ENCODE data around the gene FGB. TPM values are rescaled to one million over a fixed set of nuclear protein-coding genes. Genes with fewer than 3 reads are reported as not detected.

FGB gene
- polyA plus RNA-seq, 2 of the 4 experiments (the other 2 are of a cell fraction) = 13.8 to 169 TPM

DNA sequence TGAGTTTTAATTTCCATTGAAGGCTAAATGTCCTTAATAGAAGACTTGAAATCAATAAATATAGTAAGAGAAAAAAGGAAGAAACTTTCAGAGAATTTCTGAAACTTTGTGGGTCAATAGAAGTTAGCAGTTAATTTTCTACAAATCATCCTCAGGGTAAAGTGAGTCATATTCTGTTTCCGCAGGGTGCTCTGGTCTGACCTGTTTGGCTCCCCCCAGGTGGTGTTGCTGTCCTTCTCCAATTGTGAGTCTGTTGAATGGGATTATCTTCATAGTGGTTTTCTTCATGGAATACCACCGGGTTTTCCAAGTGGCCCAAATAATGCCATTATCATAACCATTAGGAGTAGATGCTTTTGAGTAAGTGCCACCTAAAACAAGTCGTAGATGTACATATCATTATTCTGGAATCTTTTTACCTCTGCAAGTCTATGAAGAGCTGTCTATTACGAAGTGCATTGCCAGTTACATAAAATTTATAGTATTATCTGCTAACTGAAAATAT is 41.9 kb downstream of the FGB start:
- TF ChIP-seq ZNF302 (CRISPR knock-in tag; IDR thresholded peaks at IDR 0.05) (no peak), TFCP2L1 (CRISPR knock-in tag; IDR thresholded peaks at IDR 0.05) (no peak), CHD2 (IDR thresholded peaks at IDR 0.05; ENCODE audit: low read length, partially characterized antibody) (no peak), RAD21 (conservative IDR thresholded peaks at IDR 0.05 in 1 of 2, IDR thresholded peaks at IDR 0.05 in 1 of 2) (no peak), SMC3 (IDR thresholded peaks at IDR 0.05) (no peak), MAFK (IDR thresholded peaks at IDR 0.05; ENCODE audit: partially characterized antibody) (no peak), CBX8 (IDR thresholded peaks at IDR 0.05) (no peak)
- TF ChIP-seq, protein P1, sequence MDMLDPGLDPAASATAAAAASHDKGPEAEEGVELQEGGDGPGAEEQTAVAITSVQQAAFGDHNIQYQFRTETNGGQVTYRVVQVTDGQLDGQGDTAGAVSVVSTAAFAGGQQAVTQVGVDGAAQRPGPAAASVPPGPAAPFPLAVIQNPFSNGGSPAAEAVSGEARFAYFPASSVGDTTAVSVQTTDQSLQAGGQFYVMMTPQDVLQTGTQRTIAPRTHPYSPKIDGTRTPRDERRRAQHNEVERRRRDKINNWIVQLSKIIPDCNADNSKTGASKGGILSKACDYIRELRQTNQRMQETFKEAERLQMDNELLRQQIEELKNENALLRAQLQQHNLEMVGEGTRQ (IDR thresholded peaks at IDR 0.05) = no peak
- Histone ChIP-seq H3K4me1 (no peaks in the 10 kb centered on the region), H3K4me3 (no peak overlapping the region), H3K4me2 (no peak overlapping the region), H3K27ac (no peak overlapping the region), H3K9me3 (no peaks in the 10 kb centered on the region)
- WGBS (ENCODE audit: missing lambda C conversion rate) = 83% methylated on average over 4 of the region's 4 CpGs
- no peak for ATAC-seq
- ChIA-PET POLR2A (no interaction called here), CTCF (interaction anchor here (0.7 kb wide), 1 partner anchor 17 kb away, joined by 3 read pairs; no protein-coding TSS in a partner anchor)
- FAIRE-seq = no peak
- no peak for DNase-seq (ENCODE audit: low read depth in 1 of 2, low spot score in 1 of 2)

DNA sequence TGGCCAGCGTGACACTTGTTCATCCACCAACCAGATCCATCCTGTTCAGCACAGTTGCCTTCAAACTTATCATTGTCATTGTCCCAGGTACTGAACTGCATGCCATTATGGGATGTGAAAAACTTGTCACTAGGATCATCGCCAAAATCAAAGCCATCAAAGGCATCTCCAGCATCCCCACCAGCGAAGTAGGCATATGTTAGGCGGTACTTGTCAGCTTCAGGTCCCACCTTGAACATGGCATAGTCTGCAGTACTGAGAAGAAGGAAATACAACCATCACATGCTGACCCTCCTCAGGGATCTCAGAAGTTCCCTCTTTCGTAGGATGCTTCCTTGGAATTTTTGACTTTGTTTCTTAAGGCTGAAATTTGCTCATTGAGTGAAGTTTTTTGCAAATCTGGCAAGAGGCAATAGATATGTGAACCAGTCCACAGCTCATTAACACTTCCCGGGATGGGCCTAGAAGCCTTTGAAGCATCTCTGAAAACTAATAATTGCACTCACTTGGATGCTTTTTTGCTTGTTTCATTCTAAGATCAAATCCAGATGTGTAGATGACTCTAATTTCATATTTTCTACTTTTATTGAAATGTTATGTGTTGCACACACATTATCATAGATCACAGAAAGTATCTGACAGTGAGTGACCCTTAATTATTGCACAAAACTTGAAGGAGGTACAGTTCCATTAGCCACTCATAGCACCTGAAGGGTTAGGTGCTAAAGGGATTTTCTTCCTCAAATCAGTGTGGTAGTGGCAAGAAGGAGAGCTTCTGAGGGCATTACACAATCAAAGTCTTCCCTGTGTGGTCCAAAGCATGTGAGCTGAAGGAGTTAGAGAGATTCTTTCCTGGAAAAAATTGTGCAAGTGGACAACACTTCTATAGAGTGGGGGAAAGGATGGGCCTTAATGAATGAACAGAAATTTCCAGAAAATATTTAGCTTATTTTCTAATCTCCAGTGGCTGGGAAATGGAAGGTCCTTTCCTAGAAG is 44.2 kb downstream of the FGB start:
- no peak overlapping the region for H3K27ac ChIP-seq
- POLR2A ChIA-PET = no interaction called here
- H3K9me3 ChIP-seq = no peaks in the 10 kb centered on the region
- peaks cover 4% of the 10 kb centered on the region for H3K4me1 ChIP-seq
- no peak for FAIRE-seq
- CTCF ChIA-PET = interaction anchor here (1.3 to 3.0 kb wide), 3 partner anchors 12 to 48 kb away, joined by 3 to 11 read pairs (median 4); no protein-coding TSS in a partner anchor
- TF ChIP-seq FOXS1 (CRISPR knock-in tag; IDR thresholded peaks at IDR 0.05) (no peak), NPAS2 (CRISPR knock-in tag; IDR thresholded peaks at IDR 0.05; ENCODE audit: borderline replicate concordance) (no peak), BHLHE40 (IDR thresholded peaks at IDR 0.05; ENCODE audit: low read depth, low read length) (no peak), FOSB (CRISPR knock-in tag; IDR thresholded peaks at IDR 0.05) (no peak), ZC3H11A (IDR thresholded peaks at IDR 0.05) (no peak), RFX5 (IDR thresholded peaks at IDR 0.05) (no peak)
- TF ChIP-seq, protein P2, sequence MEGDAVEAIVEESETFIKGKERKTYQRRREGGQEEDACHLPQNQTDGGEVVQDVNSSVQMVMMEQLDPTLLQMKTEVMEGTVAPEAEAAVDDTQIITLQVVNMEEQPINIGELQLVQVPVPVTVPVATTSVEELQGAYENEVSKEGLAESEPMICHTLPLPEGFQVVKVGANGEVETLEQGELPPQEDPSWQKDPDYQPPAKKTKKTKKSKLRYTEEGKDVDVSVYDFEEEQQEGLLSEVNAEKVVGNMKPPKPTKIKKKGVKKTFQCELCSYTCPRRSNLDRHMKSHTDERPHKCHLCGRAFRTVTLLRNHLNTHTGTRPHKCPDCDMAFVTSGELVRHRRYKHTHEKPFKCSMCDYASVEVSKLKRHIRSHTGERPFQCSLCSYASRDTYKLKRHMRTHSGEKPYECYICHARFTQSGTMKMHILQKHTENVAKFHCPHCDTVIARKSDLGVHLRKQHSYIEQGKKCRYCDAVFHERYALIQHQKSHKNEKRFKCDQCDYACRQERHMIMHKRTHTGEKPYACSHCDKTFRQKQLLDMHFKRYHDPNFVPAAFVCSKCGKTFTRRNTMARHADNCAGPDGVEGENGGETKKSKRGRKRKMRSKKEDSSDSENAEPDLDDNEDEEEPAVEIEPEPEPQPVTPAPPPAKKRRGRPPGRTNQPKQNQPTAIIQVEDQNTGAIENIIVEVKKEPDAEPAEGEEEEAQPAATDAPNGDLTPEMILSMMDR (IDR thresholded peaks at IDR 0.05) = no peak
- no peak for ATAC-seq
- H3K4me2 ChIP-seq = no peak overlapping the region
- H3K4me3 ChIP-seq = no peak overlapping the region
- WGBS (ENCODE audit: missing lambda C conversion rate) = 94% methylated on average over 6 of the region's 6 CpGs
- no peak for DNase-seq (ENCODE audit: low read depth in 1 of 2, low spot score in 1 of 2)

DNA sequence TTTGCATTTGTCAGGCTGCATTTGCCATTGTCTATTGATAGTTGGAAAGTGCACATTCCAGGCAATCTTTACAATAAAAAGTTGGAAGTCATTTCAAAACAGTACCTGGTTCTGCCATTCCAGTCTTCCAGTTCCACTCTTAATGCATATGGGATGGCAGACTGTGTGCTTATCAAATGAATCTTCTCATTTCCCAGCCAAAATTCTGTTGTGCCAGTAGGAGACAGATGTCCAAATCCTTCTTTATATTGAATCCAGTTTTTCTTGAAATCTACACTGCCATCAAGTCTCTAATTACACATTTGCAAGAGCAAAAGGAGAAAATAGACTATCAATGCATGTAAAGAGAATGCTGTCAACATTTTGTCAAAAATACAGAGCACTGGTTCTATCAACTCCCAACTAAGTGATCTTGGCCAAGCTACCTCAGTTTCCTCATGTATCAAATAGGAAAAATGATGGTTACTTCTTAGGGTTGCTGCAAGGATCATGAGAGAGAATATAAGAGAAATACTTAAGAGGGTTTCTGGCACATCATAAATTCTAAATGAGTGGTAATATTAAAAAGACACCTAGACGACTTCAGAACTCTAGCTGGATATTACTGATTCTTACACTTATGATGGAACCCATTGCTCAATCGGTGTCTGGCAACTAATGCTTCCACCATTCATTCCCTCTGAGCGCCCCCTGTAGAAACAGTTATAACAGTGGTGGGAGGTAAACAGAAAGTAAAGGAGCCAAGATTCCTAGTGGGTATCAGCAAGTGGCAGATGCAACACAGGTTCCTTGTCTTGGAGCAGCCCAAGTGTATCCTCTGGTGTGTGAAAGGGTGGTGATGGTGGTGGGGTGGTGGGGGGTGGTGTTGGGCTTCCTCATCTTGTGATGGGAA is 45.8 kb downstream of the FGB start:
- no peak for FAIRE-seq
- ChIA-PET POLR2A (no interaction called here), CTCF (interaction anchor here (1.3 to 3.0 kb wide), 3 partner anchors 10 to 50 kb away, joined by 3 to 11 read pairs (median 4); no protein-coding TSS in a partner anchor)
- Histone ChIP-seq H3K9me3 (no peaks in the 10 kb centered on the region), H3K4me3 (no peak overlapping the region), H3K4me1 (peaks cover 18% of the 10 kb centered on the region), H3K4me2 (no peak overlapping the region), H3K27ac (no peak overlapping the region)
- TF ChIP-seq MYC (IDR thresholded peaks at IDR 0.05; ENCODE audit: borderline replicate concordance, low read length) (no peak), ZNF302 (CRISPR knock-in tag; IDR thresholded peaks at IDR 0.05) (no peak), HOXB5 (CRISPR knock-in tag; IDR thresholded peaks at IDR 0.05) (no peak), CEBPB (IDR thresholded peaks at IDR 0.05) (no peak), NFE2L2 (conservative IDR thresholded peaks at IDR 0.05; ENCODE audit: low read length) (no peak), KDM1A (IDR thresholded peaks at IDR 0.05; ENCODE audit: low read depth) (no peak), GATA3 (IDR thresholded peaks at IDR 0.05; ENCODE audit: borderline replicate concordance) (no peak), TP53 (CRISPR knock-in tag; IDR thresholded peaks at IDR 0.05) (no peak), SREBF2 (IDR thresholded peaks at IDR 0.05) (no peak), MAZ (IDR thresholded peaks at IDR 0.05; ENCODE audit: borderline replicate concordance, low read depth, low read length) (no peak), NR3C1 (IDR thresholded peaks at IDR 0.05) (no peak)
- TF ChIP-seq, protein P3, sequence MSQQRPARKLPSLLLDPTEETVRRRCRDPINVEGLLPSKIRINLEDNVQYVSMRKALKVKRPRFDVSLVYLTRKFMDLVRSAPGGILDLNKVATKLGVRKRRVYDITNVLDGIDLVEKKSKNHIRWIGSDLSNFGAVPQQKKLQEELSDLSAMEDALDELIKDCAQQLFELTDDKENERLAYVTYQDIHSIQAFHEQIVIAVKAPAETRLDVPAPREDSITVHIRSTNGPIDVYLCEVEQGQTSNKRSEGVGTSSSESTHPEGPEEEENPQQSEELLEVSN (IDR thresholded peaks at IDR 0.05; ENCODE audit: borderline replicate concordance, low read depth) = no peak
- TF ChIP-seq, protein P4, sequence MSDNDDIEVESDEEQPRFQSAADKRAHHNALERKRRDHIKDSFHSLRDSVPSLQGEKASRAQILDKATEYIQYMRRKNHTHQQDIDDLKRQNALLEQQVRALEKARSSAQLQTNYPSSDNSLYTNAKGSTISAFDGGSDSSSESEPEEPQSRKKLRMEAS (IDR thresholded peaks at IDR 0.05) = no peak
- TF ChIP-seq, protein P1 (IDR thresholded peaks at IDR 0.05) = no peak
- TF ChIP-seq, protein P5, sequence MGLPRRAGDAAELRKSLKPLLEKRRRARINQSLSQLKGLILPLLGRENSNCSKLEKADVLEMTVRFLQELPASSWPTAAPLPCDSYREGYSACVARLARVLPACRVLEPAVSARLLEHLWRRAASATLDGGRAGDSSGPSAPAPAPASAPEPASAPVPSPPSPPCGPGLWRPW (IDR thresholded peaks at IDR 0.05) = no peak
- ATAC-seq = no peak
- 77% methylated on average over 3 of the region's 3 CpGs for WGBS (ENCODE audit: missing lambda C conversion rate)
- no peak for DNase-seq (ENCODE audit: low read depth in 1 of 2, low spot score in 1 of 2)

Measured in A549 (cell line).